Activated naive CD8-positive, alpha-beta T cell (primary cell): ENCODE data around the gene UMODL1.
A peak's percentile ranks its signal among the peaks of the same experiment; 100 is the strongest.

Source experiments
- H3K27ac Mint-ChIP-seq: one replicate; pipeline ENCODE4 v1.8.0; 2021; ENCODE audit warnings: mixed read lengths
- H3K27me3 Mint-ChIP-seq: one replicate; pipeline ENCODE4 v1.8.0; 2021; ENCODE audit warnings: mixed read lengths
- H3K36me3 Mint-ChIP-seq: one replicate; pipeline ENCODE4 v1.8.0; 2021; ENCODE audit warnings: mixed read lengths
- H3K4me1 Mint-ChIP-seq: one replicate; pipeline ENCODE4 v1.8.0; 2021; ENCODE audit warnings: low read depth, mixed read lengths
- H3K4me3 Mint-ChIP-seq: one replicate; pipeline ENCODE4 v1.8.0; 2021; ENCODE audit warnings: mild to moderate bottlenecking, mixed read lengths
- H3K9me3 Mint-ChIP-seq: one replicate; pipeline ENCODE4 v1.8.0; 2021; ENCODE audit warnings: low read depth, mixed read lengths

The UMODL1 gene

GRCh38 chr21:42103843-42104242 lies 32.7 kb downstream of the UMODL1 start:
- no peaks in the 10 kb centered on the region for H3K36me3 Mint-ChIP-seq
- H3K4me1 Mint-ChIP-seq, result peaks cover 15% of the 10 kb centered on the region
- H3K4me3 Mint-ChIP-seq, result no peak overlapping the region
- no peaks in the 10 kb centered on the region for H3K9me3 Mint-ChIP-seq
- H3K27me3 Mint-ChIP-seq, result no peaks in the 10 kb centered on the region
- no peak overlapping the region for H3K27ac Mint-ChIP-seq

- no peaks in the 10 kb centered on the region for H3K36me3 Mint-ChIP-seq
- H3K27me3 Mint-ChIP-seq, result no peaks in the 10 kb centered on the region
- peaks cover 15% of the 10 kb centered on the region for H3K4me1 Mint-ChIP-seq
- no peak overlapping the region for H3K4me3 Mint-ChIP-seq
- no peaks in the 10 kb centered on the region for H3K9me3 Mint-ChIP-seq
- no peak overlapping the region for H3K27ac Mint-ChIP-seq
Observed at GRCh38 chr21:42105476-42106315, 34.6 kb downstream of the UMODL1 start.

GRCh38 chr21:42106425-42106824 lies 35.3 kb downstream of the UMODL1 start:
- Mint-ChIP-seq H3K4me3 (no peak overlapping the region), H3K27ac (no peak overlapping the region), H3K4me1 (peaks cover 15% of the 10 kb centered on the region), H3K9me3 (no peaks in the 10 kb centered on the region), H3K27me3 (no peaks in the 10 kb centered on the region), H3K36me3 (no peaks in the 10 kb centered on the region)

- H3K27me3 Mint-ChIP-seq, result no peaks in the 10 kb centered on the region
- peaks cover 12% of the 10 kb centered on the region for H3K4me1 Mint-ChIP-seq
- H3K36me3 Mint-ChIP-seq, result no peaks in the 10 kb centered on the region
- no peak overlapping the region for H3K4me3 Mint-ChIP-seq
- H3K27ac Mint-ChIP-seq, result no peak overlapping the region
- no peaks in the 10 kb centered on the region for H3K9me3 Mint-ChIP-seq
Observed at GRCh38 chr21:42107177-42107880, 36.2 kb downstream of the UMODL1 start.

GRCh38 chr21:42107881-42108553 lies 36.9 kb downstream of the UMODL1 start:
- no peaks in the 10 kb centered on the region for H3K27me3 Mint-ChIP-seq
- no peaks in the 10 kb centered on the region for H3K9me3 Mint-ChIP-seq
- H3K4me1 Mint-ChIP-seq, result peaks cover 9% of the 10 kb centered on the region
- H3K36me3 Mint-ChIP-seq, result no peaks in the 10 kb centered on the region
- no peak overlapping the region for H3K27ac Mint-ChIP-seq
- peak overlapping the region; percentile 64 for H3K4me3 Mint-ChIP-seq

- H3K36me3 Mint-ChIP-seq, result no peaks in the 10 kb centered on the region
- no peak overlapping the region for H3K27ac Mint-ChIP-seq
- no peak overlapping the region for H3K4me3 Mint-ChIP-seq
- peaks cover 9% of the 10 kb centered on the region for H3K4me1 Mint-ChIP-seq
- no peaks in the 10 kb centered on the region for H3K27me3 Mint-ChIP-seq
- H3K9me3 Mint-ChIP-seq, result no peaks in the 10 kb centered on the region
Observed at GRCh38 chr21:42108554-42109340, 37.6 kb downstream of the UMODL1 start.

GRCh38 chr21:42109473-42109872 lies 38.4 kb downstream of the UMODL1 start:
- Mint-ChIP-seq H3K9me3 (no peaks in the 10 kb centered on the region), H3K4me1 (peaks cover 9% of the 10 kb centered on the region), H3K4me3 (no peak overlapping the region), H3K36me3 (no peaks in the 10 kb centered on the region), H3K27me3 (no peaks in the 10 kb centered on the region), H3K27ac (no peak overlapping the region)

GRCh38 chr21:42109873-42110525 lies 38.9 kb downstream of the UMODL1 start:
- no peak overlapping the region for H3K4me3 Mint-ChIP-seq
- no peak overlapping the region for H3K27ac Mint-ChIP-seq
- no peaks in the 10 kb centered on the region for H3K36me3 Mint-ChIP-seq
- no peaks in the 10 kb centered on the region for H3K27me3 Mint-ChIP-seq
- no peaks in the 10 kb centered on the region for H3K9me3 Mint-ChIP-seq
- peaks cover 9% of the 10 kb centered on the region for H3K4me1 Mint-ChIP-seq

- Mint-ChIP-seq H3K27me3 (no peaks in the 10 kb centered on the region), H3K4me1 (peaks cover 9% of the 10 kb centered on the region), H3K9me3 (no peaks in the 10 kb centered on the region), H3K4me3 (no peak overlapping the region), H3K27ac (no peak overlapping the region), H3K36me3 (no peaks in the 10 kb centered on the region)
Observed at GRCh38 chr21:42110691-42111469, 39.8 kb downstream of the UMODL1 start.

- Mint-ChIP-seq H3K4me1 (peaks cover 9% of the 10 kb centered on the region), H3K9me3 (no peaks in the 10 kb centered on the region), H3K27ac (no peak overlapping the region), H3K36me3 (no peaks in the 10 kb centered on the region), H3K4me3 (no peak overlapping the region), H3K27me3 (no peaks in the 10 kb centered on the region)
Observed at GRCh38 chr21:42111470-42111743, 40.3 kb downstream of the UMODL1 start.

GRCh38 chr21:42111811-42112210 lies 40.7 kb downstream of the UMODL1 start:
- no peaks in the 10 kb centered on the region for H3K9me3 Mint-ChIP-seq
- H3K27ac Mint-ChIP-seq, result no peak overlapping the region
- H3K4me3 Mint-ChIP-seq, result no peak overlapping the region
- H3K36me3 Mint-ChIP-seq, result no peaks in the 10 kb centered on the region
- no peaks in the 10 kb centered on the region for H3K27me3 Mint-ChIP-seq
- H3K4me1 Mint-ChIP-seq, result peaks cover 8% of the 10 kb centered on the region

GRCh38 chr21:42112238-42112637 lies 41.1 kb downstream of the UMODL1 start:
- Mint-ChIP-seq H3K4me1 (peaks cover 11% of the 10 kb centered on the region), H3K4me3 (no peak overlapping the region), H3K36me3 (no peaks in the 10 kb centered on the region), H3K27ac (no peak overlapping the region), H3K9me3 (no peaks in the 10 kb centered on the region), H3K27me3 (no peaks in the 10 kb centered on the region)

GRCh38 chr21:42112857-42113256 lies 41.7 kb downstream of the UMODL1 start:
- H3K36me3 Mint-ChIP-seq, result no peaks in the 10 kb centered on the region
- H3K4me1 Mint-ChIP-seq, result peaks cover 9% of the 10 kb centered on the region
- H3K4me3 Mint-ChIP-seq, result no peak overlapping the region
- H3K9me3 Mint-ChIP-seq, result no peaks in the 10 kb centered on the region
- H3K27me3 Mint-ChIP-seq, result no peaks in the 10 kb centered on the region
- no peak overlapping the region for H3K27ac Mint-ChIP-seq

- H3K4me3 Mint-ChIP-seq, result no peak overlapping the region
- H3K27me3 Mint-ChIP-seq, result peaks cover 5% of the 10 kb centered on the region
- peaks cover 10% of the 10 kb centered on the region for H3K4me1 Mint-ChIP-seq
- H3K9me3 Mint-ChIP-seq, result no peaks in the 10 kb centered on the region
- no peak overlapping the region for H3K27ac Mint-ChIP-seq
- no peaks in the 10 kb centered on the region for H3K36me3 Mint-ChIP-seq
Observed at GRCh38 chr21:42113926-42114409, 42.9 kb downstream of the UMODL1 start.
